Muscle layer of duodenum (tissue), 2 donors: ENCODE data around the gene CRTAC1.

Experiments used
- H3K27ac ChIP-seq: one replicate; pipeline ENCODE4 v1.7.0; 2013; ENCODE audit warnings: mild to moderate bottlenecking, low read length
- H3K27me3 ChIP-seq: one replicate; pipeline ENCODE4 v1.7.0; 2013; ENCODE audit warnings: low read depth, mild to moderate bottlenecking, control low read depth, low read length
- H3K36me3 ChIP-seq, 2 donors: one replicate each; pipeline ENCODE4 v1.7.0; 2013; ENCODE audit warnings: low read length in 2 of 2, control low read depth in 1 of 2, mild to moderate bottlenecking in 1 of 2; ENCODE audit not compliant: insufficient read depth in 2 of 2, control insufficient read depth in 1 of 2
- H3K4me1 ChIP-seq, 2 donors: one replicate each; pipeline ENCODE4 v1.7.0; 2013; ENCODE audit warnings: low read length in 2 of 2, mild to moderate bottlenecking in 2 of 2, control low read depth in 1 of 2, moderate library complexity in 1 of 2; ENCODE audit not compliant: insufficient read depth in 2 of 2, control insufficient read depth in 1 of 2
- H3K4me3 ChIP-seq, 2 donors: one replicate each; pipeline ENCODE4 v1.7.0; 2013; ENCODE audit warnings: low read length in 2 of 2, low read depth in 1 of 2, mild to moderate bottlenecking in 1 of 2
- H3K9me3 ChIP-seq, 2 donors: one replicate each; pipeline ENCODE4 v1.7.0; 2013; ENCODE audit warnings: low read length in 2 of 2, control low read depth in 1 of 2, mild to moderate bottlenecking in 1 of 2; ENCODE audit not compliant: control insufficient read depth in 1 of 2
- donor health status: healthy.

CRTAC1 gene

GRCh38 chr10:97825020-97825760 is 205.2 kb downstream of the CRTAC1 start:
- H3K4me3 ChIP-seq = no peak overlapping the region
- H3K27ac ChIP-seq = no peak overlapping the region
- no peaks in the 10 kb centered on the region for H3K36me3 ChIP-seq
- no peaks in the 10 kb centered on the region for H3K9me3 ChIP-seq
- H3K27me3 ChIP-seq = no peaks in the 10 kb centered on the region
- H3K4me1 ChIP-seq = no peaks in the 10 kb centered on the region

- H3K4me3 ChIP-seq = no peak overlapping the region
- no peak overlapping the region for H3K27ac ChIP-seq
- no peaks in the 10 kb centered on the region for H3K27me3 ChIP-seq
- H3K9me3 ChIP-seq = no peaks in the 10 kb centered on the region
- no peaks in the 10 kb centered on the region for H3K36me3 ChIP-seq
- no peaks in the 10 kb centered on the region for H3K4me1 ChIP-seq
These were observed 206.7 kb downstream of the CRTAC1 start for GRCh38 chr10:97823734-97824133.

- no peak overlapping the region for H3K27ac ChIP-seq
- no peaks in the 10 kb centered on the region for H3K4me1 ChIP-seq
- no peaks in the 10 kb centered on the region for H3K27me3 ChIP-seq
- no peaks in the 10 kb centered on the region for H3K36me3 ChIP-seq
- no peak overlapping the region for H3K4me3 ChIP-seq
- H3K9me3 ChIP-seq = no peaks in the 10 kb centered on the region
These were observed 208.1 kb downstream of the CRTAC1 start for GRCh38 chr10:97822261-97822687.

GRCh38 chr10:97821308-97822038 is 208.9 kb downstream of the CRTAC1 start:
- Histone ChIP-seq H3K4me3 (no peak overlapping the region), H3K9me3 (no peaks in the 10 kb centered on the region), H3K4me1 (no peaks in the 10 kb centered on the region), H3K27me3 (no peaks in the 10 kb centered on the region), H3K36me3 (no peaks in the 10 kb centered on the region), H3K27ac (no peak overlapping the region)

GRCh38 chr10:97820096-97820704 is 210.2 kb downstream of the CRTAC1 start:
- Histone ChIP-seq H3K4me3 (no peak overlapping the region), H3K9me3 (no peaks in the 10 kb centered on the region), H3K4me1 (no peaks in the 10 kb centered on the region), H3K36me3 (no peaks in the 10 kb centered on the region), H3K27me3 (no peaks in the 10 kb centered on the region), H3K27ac (no peak overlapping the region)

GRCh38 chr10:97818572-97818971 is 211.8 kb downstream of the CRTAC1 start:
- Histone ChIP-seq H3K27ac (no peak overlapping the region), H3K4me1 (no peaks in the 10 kb centered on the region), H3K4me3 (no peak overlapping the region), H3K9me3 (no peaks in the 10 kb centered on the region), H3K36me3 (no peaks in the 10 kb centered on the region), H3K27me3 (no peaks in the 10 kb centered on the region)

GRCh38 chr10:97816609-97817008 is 213.8 kb downstream of the CRTAC1 start:
- H3K9me3 ChIP-seq = no peaks in the 10 kb centered on the region
- H3K27me3 ChIP-seq = no peaks in the 10 kb centered on the region
- no peaks in the 10 kb centered on the region for H3K36me3 ChIP-seq
- H3K4me1 ChIP-seq = no peaks in the 10 kb centered on the region
- H3K4me3 ChIP-seq = no peak overlapping the region
- H3K27ac ChIP-seq = no peak overlapping the region
